GM19397 (cell line): ENCODE results near the gene HBQ1.
"Not testable (repeated sequence)": the region's sequence is repeated elsewhere in the genome, so short reads cannot be mapped to it uniquely, and the experiment has no call there.

ENCODE experiments used
- ATAC-seq: cut with Tn5 transposase; IDR thresholded peaks from one replicate; pipeline ENCODE4 v1.9.1; 2021; ENCODE audit warnings: mild to moderate bottlenecking, moderate library complexity; ENCODE audit not compliant: unreplicated experiment

The HBQ1 gene

DNA sequence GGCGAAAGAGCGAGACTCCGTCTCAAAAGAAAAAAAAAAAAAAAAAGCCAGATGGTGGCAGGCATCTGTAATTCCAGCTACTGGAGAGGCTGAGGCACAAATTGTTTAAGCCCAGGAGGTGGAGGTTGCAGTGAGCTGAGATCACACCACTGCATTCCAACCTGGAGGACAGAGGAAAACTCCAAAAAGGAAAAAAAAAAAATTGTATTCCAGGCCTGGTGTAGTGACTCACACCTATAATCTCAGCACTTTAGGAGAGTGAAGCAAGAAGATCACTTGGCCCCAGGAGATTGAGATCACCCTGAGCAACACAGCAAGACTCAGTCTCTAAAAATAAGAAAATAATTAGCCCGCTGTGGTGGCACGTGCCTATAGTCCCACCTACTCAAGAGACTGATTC, 20.1 kb downstream of the HBQ1 start:
- no peak for ATAC-seq

- ATAC-seq = no peak
These were observed 23.0 kb downstream of the HBQ1 start for GRCh38 chr16:203246-203645.

DNA sequence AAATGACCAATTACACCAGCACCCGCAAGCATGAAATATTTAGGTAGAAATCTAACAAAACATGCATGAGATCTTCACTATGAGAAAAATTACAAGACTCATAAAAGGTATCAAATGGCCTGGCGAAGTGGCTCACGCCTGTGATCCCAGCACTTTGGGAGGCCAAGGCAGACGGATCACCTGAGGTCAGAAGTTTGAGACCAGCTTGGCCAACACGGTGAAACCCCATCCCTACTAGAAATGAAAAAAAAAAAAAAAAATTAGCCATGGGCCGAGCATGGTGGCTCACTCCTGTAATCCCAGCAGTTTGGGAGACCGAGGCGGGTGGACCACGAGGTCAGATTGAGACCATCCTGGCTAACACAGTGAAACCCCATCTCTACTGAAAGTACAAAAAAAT, 23.8 kb downstream of the HBQ1 start:
- ATAC-seq = not testable (repeated sequence)

- not testable (repeated sequence) for ATAC-seq
These were observed 29.1 kb downstream of the HBQ1 start for GRCh38 chr16:209359-209758.

DNA sequence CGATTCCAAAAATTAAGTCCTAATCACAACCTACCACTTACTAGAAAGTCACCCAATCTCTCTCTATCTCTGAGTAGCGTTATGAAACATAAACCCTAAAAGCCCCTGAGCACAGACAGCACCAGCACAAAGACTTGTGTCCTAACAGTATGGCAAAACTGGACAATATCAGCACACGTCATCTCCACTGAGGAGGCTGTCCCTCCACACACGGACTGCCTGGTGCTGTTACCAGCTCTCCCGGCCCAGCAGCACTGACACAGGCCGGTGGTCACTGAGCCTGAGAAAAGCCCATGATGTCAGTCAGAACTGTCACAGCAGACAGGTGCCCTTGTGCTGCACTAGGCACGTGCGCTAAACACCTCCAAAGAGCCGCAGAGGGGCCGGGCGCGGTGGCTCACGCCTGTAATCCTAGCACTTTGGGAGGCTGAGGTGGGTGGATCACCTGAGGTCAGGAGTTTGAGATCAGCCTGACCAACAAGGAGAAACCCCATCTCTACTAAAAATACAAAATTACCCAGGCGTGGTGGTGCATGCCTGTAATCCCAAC, 31.4 kb downstream of the HBQ1 start:
- ATAC-seq = not testable (repeated sequence)

- ATAC-seq = no peak
These were observed 32.7 kb downstream of the HBQ1 start for GRCh38 chr16:212999-213398.

DNA sequence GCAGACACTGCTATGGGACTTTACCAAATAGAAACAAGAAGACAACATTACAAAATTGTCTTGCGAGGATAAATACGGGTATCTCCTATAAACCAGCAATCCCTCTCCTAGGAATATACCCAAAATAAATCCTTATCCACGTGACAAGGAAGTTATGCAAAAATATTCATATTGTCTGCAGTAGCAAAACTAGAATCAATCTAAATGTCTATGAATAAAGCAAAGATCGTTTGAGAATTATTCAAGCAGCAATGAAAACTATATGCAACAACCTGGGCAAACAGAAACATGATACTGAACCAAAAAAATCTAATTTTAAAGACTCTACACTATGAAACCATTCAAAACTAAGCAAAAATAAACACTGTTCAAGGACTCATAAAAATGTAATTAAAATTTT, 39.8 kb downstream of the HBQ1 start:
- no peak for ATAC-seq

GRCh38 chr16:228151-228851, 48.0 kb downstream of the HBQ1 start:
- no peak for ATAC-seq

GRCh38 chr16:228852-229730, 48.8 kb downstream of the HBQ1 start, which contains the start of gene LUC7L:
Gene LUC7L (minus strand): TSS chr16:229449. CDS start chr16:229339, 110 bp downstream.
- peak; percentile 82 for ATAC-seq

DNA sequence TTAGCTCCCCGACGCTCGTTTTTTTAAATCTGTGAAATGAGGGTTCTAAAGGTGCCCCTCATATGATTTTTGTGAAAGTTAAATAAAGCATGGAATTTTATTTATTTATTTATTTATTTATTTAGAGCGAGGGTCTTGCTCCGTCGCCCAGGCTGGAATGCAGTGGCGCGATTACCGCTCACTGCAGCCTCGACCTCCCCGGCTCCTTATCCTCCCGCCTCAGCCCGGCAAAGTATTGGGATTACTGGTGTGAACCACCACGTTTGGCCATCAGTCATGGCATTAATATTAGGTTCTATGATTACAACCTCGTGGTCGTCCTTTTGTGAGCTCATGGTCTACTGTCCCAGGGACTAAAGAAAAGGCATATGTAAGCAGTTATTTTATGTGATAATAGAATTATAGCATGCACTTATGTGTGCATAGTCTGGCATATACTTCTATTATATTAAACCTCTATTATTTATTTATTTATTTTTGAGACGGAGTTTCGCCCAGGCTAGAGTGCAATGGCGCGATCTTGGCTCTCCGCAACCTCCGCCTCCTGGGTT, 49.5 kb downstream of the HBQ1 start:
- no peak for ATAC-seq

GRCh38 chr16:230351-230750, 50.1 kb downstream of the HBQ1 start:
- not testable (repeated sequence) for ATAC-seq
